HUES64 (cell line): Measurements from ENCODE around the gene TMEM138. TPM values are rescaled to one million over a fixed set of nuclear protein-coding genes. Genes with fewer than 3 reads are reported as not detected.

ENCODE experiments used
- H3K27ac ChIP-seq: 2 replicates; pipeline ENCODE4 v1.7.0; 2013; ENCODE audit warnings: low read depth, low read length, inconsistent platforms
- H3K27me3 ChIP-seq: 2 replicates; pipeline ENCODE4 v1.6.1; 2013; ENCODE audit warnings: mild to moderate bottlenecking, low read length; ENCODE audit not compliant: insufficient read depth
- H3K36me3 ChIP-seq: 2 replicates; pipeline ENCODE4 v1.6.1; 2013; ENCODE audit warnings: mild to moderate bottlenecking, low read length; ENCODE audit not compliant: insufficient read depth
- H3K4me1 ChIP-seq: 2 replicates; pipeline ENCODE4 v1.6.1; 2013; ENCODE audit warnings: mild to moderate bottlenecking, low read length, moderate library complexity; ENCODE audit not compliant: insufficient read depth
- H3K4me3 ChIP-seq: 2 replicates; pipeline ENCODE4 v1.5.1; 2013; ENCODE audit warnings: mild to moderate bottlenecking, low read length, moderate library complexity
- H3K9ac ChIP-seq: 2 replicates; pipeline ENCODE4 v1.6.1; 2013; ENCODE audit warnings: mild to moderate bottlenecking, low read depth, low read length
- H3K9me3 ChIP-seq: 2 replicates; pipeline ENCODE4 v1.6.1; 2013; ENCODE audit warnings: low read depth, low read length; ENCODE audit not compliant: insufficient read depth
- WGBS: fragments of 150-250, 120-280 bp; methylation state at CpG from one replicate; pipeline ENCODE4 v1.1.7; 2013; ENCODE audit warnings: missing lambda C conversion rate; 5-methylcytosine and 5-hydroxymethylcytosine counted together
- polyA plus RNA-seq, 2 experiments: library from polyadenylated mRNA; stranded (reverse); fragments of 50-300 nt; gene quantifications; one replicate each; pipeline ENCODE4 v1.2.3, GENCODE V29; 2013

Gene TMEM138
- polyA plus RNA-seq (2013, experiment 1 of 2): 22.1 TPM
- 32.1 TPM for polyA plus RNA-seq (2013, experiment 2 of 2)

- under 1% methylated on average over 63 of the region's 63 CpGs for WGBS
- H3K27me3 ChIP-seq: no peaks in the 10 kb centered on the region
- no peaks in the 10 kb centered on the region for H3K4me1 ChIP-seq
- H3K9me3 ChIP-seq: no peaks in the 10 kb centered on the region
- H3K36me3 ChIP-seq: peaks cover 31% of the 10 kb centered on the region
- H3K27ac ChIP-seq: peak within 1 kb of the TSS; percentile 100
- H3K4me3 ChIP-seq: peak within 1 kb of the TSS; percentile 80
- peak within 1 kb of the TSS; percentile 99 for H3K9ac ChIP-seq
These were observed at the start of gene TMEM138, which contains the start of gene CYB561A3 for GRCh38 chr11:61361741-61362541. TSS of gene TMEM138 (plus strand) at chr11:61362374. CDS start at chr11:61364391, 2,017 bp downstream. TSS of gene CYB561A3 (minus strand) at chr11:61361882. CDS start at chr11:61356713, 5,169 bp downstream.

GRCh38 chr11:61315260-61315659, 46.9 kb upstream of the TMEM138 start:
- Histone ChIP-seq H3K9ac (no peak overlapping the region), H3K27me3 (no peaks in the 10 kb centered on the region), H3K27ac (no peak overlapping the region), H3K36me3 (peaks cover 90% of the 10 kb centered on the region), H3K4me3 (no peak overlapping the region), H3K9me3 (no peaks in the 10 kb centered on the region), H3K4me1 (no peaks in the 10 kb centered on the region)
- 96% methylated on average over 2 of the region's 2 CpGs for WGBS

GRCh38 chr11:61325649-61326414, 36.3 kb upstream of the TMEM138 start:
- Histone ChIP-seq H3K4me1 (no peaks in the 10 kb centered on the region), H3K36me3 (peaks cover 96% of the 10 kb centered on the region), H3K9ac (no peak overlapping the region), H3K27ac (no peak overlapping the region), H3K9me3 (no peaks in the 10 kb centered on the region), H3K27me3 (no peaks in the 10 kb centered on the region), H3K4me3 (no peak overlapping the region)
- WGBS: 100% methylated on average over 2 of the region's 2 CpGs

GRCh38 chr11:61327669-61328071, 34.5 kb upstream of the TMEM138 start:
- no peak overlapping the region for H3K27ac ChIP-seq
- no peak overlapping the region for H3K9ac ChIP-seq
- H3K4me3 ChIP-seq: no peak overlapping the region
- H3K27me3 ChIP-seq: no peaks in the 10 kb centered on the region
- peaks cover 81% of the 10 kb centered on the region for H3K36me3 ChIP-seq
- no peaks in the 10 kb centered on the region for H3K9me3 ChIP-seq
- peaks cover 6% of the 10 kb centered on the region; the same call in 1 of the 2 replicates for H3K4me1 ChIP-seq

- H3K9me3 ChIP-seq: no peaks in the 10 kb centered on the region
- H3K36me3 ChIP-seq: peaks cover 74% of the 10 kb centered on the region
- H3K9ac ChIP-seq: no peak overlapping the region
- 95% methylated on average over 9 of the region's 9 CpGs for WGBS
- H3K4me1 ChIP-seq: peaks cover 6% of the 10 kb centered on the region; the same call in 1 of the 2 replicates
- H3K27ac ChIP-seq: no peak overlapping the region
- no peaks in the 10 kb centered on the region for H3K27me3 ChIP-seq
- no peak overlapping the region for H3K4me3 ChIP-seq
These were observed 33.8 kb upstream of the TMEM138 start for GRCh38 chr11:61328351-61328750.

- Histone ChIP-seq H3K4me1 (peaks cover 12% of the 10 kb centered on the region; the same call in 1 of the 2 replicates), H3K9ac (0 out of 2 replicates have a peak overlapping the region, but pooled peaks have one; percentile 18), H3K36me3 (peaks cover 60% of the 10 kb centered on the region), H3K27ac (no peak overlapping the region), H3K27me3 (no peaks in the 10 kb centered on the region), H3K9me3 (no peaks in the 10 kb centered on the region), H3K4me3 (no peak overlapping the region)
- whole genome bisulfite sequencing: 97% methylated on average over 4 of the region's 4 CpGs
These were observed 32.3 kb upstream of the TMEM138 start for GRCh38 chr11:61329871-61330270.

- peaks cover 42% of the 10 kb centered on the region for H3K36me3 ChIP-seq
- H3K27ac ChIP-seq: peak overlapping the region; percentile 86; the same call in 1 of the 2 replicates
- H3K27me3 ChIP-seq: no peaks in the 10 kb centered on the region
- H3K4me3 ChIP-seq: peak overlapping the region; percentile 84
- H3K9ac ChIP-seq: peak overlapping the region; percentile 97
- 85% methylated on average over 6 of the region's 6 CpGs for WGBS
- peaks cover 17% of the 10 kb centered on the region; the same call in 1 of the 2 replicates for H3K4me1 ChIP-seq
- no peaks in the 10 kb centered on the region for H3K9me3 ChIP-seq
These were observed 30.5 kb upstream of the TMEM138 start for GRCh38 chr11:61331651-61332050.

- Histone ChIP-seq H3K4me3 (peak overlapping the region; percentile 84), H3K9ac (peak overlapping the region; percentile 97), H3K4me1 (peaks cover 17% of the 10 kb centered on the region; the same call in 1 of the 2 replicates), H3K9me3 (no peaks in the 10 kb centered on the region), H3K27ac (peak overlapping the region; percentile 86), H3K27me3 (no peaks in the 10 kb centered on the region), H3K36me3 (peaks cover 36% of the 10 kb centered on the region)
- WGBS: 2% methylated on average over 24 of the region's 24 CpGs
These were observed 29.8 kb upstream of the TMEM138 start for GRCh38 chr11:61332281-61332796.

- WGBS: under 1% methylated on average over 80 of the region's 81 CpGs
- H3K9me3 ChIP-seq: no peaks in the 10 kb centered on the region
- peaks cover 29% of the 10 kb centered on the region for H3K36me3 ChIP-seq
- no peaks in the 10 kb centered on the region for H3K27me3 ChIP-seq
- H3K4me1 ChIP-seq: peaks cover 17% of the 10 kb centered on the region; the same call in 1 of the 2 replicates
- peak within 1 kb of the TSS; percentile 87 for H3K27ac ChIP-seq
- H3K4me3 ChIP-seq: peak within 1 kb of the TSS; percentile 84
- H3K9ac ChIP-seq: peak within 1 kb of the TSS; percentile 97
These were observed 29.2 kb upstream of the TMEM138 start, which contains the start of the genes DDB1 and TKFC for GRCh38 chr11:61332797-61333549. TSS of gene DDB1 (minus strand) at chr11:61333105. CDS start at chr11:61332968, 137 bp downstream. TSS of gene TKFC (plus strand) at chr11:61333228. CDS start at chr11:61334729, 1,501 bp downstream.
